D721Med (cell line): ENCODE measurements around the gene S100A2.

Experiments
- DNase-seq: peaks from one replicate; pipeline ENCODE4 v3.0.0; 2011; ENCODE audit warnings: low spot score; ENCODE audit not compliant: insufficient read length
- FAIRE-seq: peaks from 2 replicates; lab custom pipeline; 2011; peaks lifted over from hg19 to GRCh38; lab: Jason Lieb, UNC
- TF ChIP-seq, protein P1 (sequence below): IDR thresholded peaks from 2 replicates; pipeline ENCODE4 v1.5.1; 2012; ENCODE audit warnings: mild to moderate bottlenecking, control low read depth; ENCODE audit not compliant: insufficient read depth; ENCODE audit errors: missing control alignments

The S100A2 gene

DNA sequence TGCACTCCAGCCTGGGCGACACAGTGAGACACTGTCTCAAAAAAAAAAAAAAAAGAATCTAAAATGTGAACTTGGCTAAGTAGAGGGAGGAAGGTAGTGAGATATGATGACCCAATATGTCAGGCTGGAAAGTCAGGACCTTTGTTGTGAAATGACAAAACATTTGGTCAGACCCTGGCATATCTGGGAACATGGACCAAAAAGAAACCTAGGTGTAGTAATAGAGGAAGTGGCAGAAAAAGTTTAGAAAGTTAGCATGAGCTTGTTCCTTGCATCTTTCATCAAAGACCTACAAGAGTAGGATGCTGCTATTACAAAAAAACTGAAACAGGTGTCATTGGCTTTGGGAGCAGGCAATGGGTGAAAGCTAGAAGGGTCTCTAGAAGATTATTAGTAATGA is 9.3 kb downstream of the S100A2 start:
- TF ChIP-seq, protein P1, sequence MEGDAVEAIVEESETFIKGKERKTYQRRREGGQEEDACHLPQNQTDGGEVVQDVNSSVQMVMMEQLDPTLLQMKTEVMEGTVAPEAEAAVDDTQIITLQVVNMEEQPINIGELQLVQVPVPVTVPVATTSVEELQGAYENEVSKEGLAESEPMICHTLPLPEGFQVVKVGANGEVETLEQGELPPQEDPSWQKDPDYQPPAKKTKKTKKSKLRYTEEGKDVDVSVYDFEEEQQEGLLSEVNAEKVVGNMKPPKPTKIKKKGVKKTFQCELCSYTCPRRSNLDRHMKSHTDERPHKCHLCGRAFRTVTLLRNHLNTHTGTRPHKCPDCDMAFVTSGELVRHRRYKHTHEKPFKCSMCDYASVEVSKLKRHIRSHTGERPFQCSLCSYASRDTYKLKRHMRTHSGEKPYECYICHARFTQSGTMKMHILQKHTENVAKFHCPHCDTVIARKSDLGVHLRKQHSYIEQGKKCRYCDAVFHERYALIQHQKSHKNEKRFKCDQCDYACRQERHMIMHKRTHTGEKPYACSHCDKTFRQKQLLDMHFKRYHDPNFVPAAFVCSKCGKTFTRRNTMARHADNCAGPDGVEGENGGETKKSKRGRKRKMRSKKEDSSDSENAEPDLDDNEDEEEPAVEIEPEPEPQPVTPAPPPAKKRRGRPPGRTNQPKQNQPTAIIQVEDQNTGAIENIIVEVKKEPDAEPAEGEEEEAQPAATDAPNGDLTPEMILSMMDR: no peak
- FAIRE-seq: no peak
- DNase-seq: no peak

DNA sequence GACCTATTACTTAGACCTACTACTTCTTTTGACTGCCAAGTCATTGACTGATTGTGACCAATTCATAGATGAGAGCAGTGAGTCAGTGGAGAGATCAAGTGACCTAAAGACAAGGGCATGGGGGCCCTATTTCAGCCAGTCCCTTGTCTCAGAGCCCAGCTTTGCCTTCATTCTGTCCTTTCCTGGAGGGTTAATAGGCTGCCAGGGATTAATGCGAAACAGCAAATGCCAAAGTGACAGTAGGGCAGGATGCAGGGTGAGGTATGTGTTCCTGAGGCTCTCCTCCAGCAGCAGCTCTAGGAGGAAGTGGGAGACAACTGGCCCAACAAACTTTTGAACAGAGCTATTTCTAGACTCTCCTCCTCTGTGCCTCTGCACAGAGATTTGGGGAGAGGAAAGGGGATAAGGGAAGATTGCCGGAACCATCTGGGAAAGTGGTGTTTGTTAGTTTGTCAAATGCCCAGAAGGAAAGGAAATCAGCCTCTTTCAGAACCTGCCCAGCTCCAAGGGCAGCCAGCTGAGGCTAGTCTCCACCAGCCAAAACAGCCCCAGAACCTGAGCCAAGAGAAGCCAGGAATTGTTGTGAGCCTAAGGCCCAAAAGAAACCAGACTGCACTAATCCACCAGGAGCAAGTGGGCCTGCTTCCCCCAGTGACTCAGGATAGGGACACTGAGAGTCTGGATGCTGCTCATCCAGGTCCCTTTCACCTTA is 11.7 kb downstream of the S100A2 start:
- TF ChIP-seq, protein P1: no peak
- no peak for FAIRE-seq
- DNase-seq: no peak

- no peak for FAIRE-seq
- TF ChIP-seq, protein P1: no peak
- DNase-seq: no peak
Measured at GRCh38 chr1:153553096-153553495, 12.5 kb downstream of the S100A2 start.

DNA sequence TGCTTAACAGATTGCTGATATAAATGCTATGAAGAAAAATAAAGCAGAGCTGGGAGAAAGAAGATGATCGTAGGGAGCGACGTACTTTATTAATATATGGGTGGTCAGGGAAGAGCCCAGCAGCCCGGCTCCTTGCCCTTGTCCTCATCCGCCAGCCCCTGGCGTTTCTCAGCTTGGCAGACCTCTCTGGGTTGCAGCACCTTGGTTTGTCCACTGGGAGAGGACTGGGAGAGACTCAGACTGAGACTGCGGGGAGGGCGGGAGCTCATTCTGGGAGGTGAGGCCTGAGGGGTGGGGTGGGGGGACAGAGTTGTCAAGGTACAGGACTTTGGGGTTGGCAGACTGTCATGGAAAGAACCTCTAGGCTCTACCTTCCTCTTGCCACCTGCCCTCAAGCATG is 13.3 kb downstream of the S100A2 start:
- TF ChIP-seq, protein P1: no peak
- no peak for FAIRE-seq
- DNase-seq: no peak

DNA sequence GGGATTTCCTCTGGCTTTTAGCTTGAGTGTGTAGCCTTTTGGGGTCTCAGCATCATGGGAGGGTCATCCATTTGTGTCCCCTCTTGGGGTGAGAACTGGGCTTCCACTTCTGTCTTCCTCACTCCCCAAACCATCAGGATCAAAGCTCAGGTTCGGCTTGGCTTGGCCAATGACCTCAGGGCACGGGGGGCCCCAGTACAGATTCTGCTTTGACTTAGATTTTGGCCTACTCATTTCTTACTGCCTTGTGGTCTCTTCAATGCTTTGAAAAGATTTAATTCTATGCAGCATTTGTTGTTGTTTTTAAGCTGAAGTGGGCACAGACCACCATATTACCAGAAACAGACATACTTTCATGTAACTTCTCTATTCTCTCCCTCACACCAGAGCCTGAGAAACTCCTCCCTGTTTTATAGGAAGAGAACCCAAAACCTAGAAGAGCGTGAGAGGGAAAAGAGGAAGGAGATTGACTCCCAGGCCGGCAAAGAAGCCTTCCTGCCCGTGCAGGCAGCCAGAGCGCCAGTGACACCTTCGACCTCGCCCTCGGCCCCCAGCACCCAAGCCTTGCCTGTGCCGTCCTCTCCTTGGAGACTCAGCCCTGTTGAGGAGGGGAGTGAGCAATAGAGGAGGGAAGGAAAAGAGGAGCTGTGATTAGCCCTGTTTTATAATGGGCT is 14.7 kb downstream of the S100A2 start:
- TF ChIP-seq, protein P1: no peak
- FAIRE-seq: no peak
- no peak for DNase-seq

DNA sequence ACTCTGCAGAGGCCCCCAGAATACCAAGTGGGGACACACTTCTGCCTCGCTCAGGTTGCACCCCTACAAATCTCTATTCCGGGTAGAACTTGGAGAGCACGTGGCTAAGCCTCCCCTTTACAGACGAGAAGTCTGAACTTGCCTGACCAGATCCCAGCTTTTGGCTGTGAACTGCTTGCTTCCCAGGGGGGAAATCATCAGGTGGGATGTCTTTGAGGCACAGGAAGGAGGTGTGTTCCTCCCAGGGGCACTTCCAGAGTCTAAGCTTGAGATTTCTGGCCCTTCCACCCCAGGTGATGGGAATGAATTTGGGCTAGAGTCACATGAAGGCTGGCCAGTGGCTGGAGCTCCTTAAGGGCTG is 15.3 kb downstream of the S100A2 start:
- DNase-seq: no peak
- TF ChIP-seq, protein P1: no peak
- no peak for FAIRE-seq
